A172 (cell line): ENCODE data around the gene NRCAM. TPM values are rescaled to one million over a fixed set of nuclear protein-coding genes. Genes with fewer than 3 reads are reported as not detected.
"Not testable (repeated sequence)": the region's sequence is repeated elsewhere in the genome, so short reads cannot be mapped to it uniquely, and the experiment has no call there.

Experiments used
- DNase-seq: peaks from one replicate; pipeline ENCODE4 v3.0.0-alpha.2; 2015; ENCODE audit warnings: low spot score
- total RNA-seq: library from RNA; depleted of rRNA; stranded (reverse); fragments of >200 nt; shearing (Covaris generic); gene quantifications from 2 replicates; pipeline ENCODE4 v1.2.3, GENCODE V29; 2014

The NRCAM gene
- total RNA-seq, 1 experiment from 2014 or later: 0.16 TPM

GRCh38 chr7:108282427-108282996 is 173.7 kb downstream of the NRCAM start:
- DNase-seq: no peak

- no peak for DNase-seq
Observed at GRCh38 chr7:108280136-108280535, 176.1 kb downstream of the NRCAM start.

DNA sequence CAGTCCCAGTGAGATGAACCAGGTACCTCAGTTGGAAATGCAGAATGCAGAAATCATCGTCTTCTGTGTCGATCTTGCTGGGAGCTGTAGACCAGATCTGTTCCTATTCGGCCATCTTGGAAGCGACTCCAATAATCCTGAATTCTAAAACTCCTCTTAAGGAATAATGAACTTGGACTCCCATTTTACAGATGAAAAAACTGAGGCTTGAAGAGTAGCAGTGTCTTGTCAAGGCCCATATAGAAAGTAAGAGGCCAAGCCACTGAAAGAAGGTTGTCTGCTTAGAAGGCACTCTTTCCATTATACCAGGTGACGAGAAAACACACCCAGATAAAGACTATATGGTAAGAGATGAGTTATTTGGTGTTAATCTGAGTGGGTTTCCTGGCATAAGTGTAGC is 177.5 kb downstream of the NRCAM start:
- no peak for DNase-seq

GRCh38 chr7:108278281-108278680 is 178.0 kb downstream of the NRCAM start:
- no peak for DNase-seq

DNA sequence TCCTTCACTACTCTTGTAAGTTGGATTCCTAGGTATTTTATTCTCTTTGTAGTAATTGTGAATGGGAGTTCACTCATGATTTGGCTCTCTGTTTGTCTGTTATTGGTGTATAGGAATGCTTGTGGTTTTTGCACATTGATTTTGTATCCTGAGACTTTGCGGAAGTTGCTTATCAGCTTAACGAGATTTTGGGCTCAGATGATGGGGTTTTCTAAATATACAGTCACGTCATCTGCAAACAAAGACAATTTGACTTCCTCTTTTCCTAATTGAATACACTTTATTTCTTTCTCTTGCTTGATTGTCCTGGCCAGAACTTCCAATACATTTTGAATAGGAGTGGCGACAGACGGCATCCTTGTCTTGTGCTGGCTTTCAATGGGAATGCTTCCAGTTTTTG is 181.8 kb downstream of the NRCAM start:
- DNase-seq: not testable (repeated sequence)

DNA sequence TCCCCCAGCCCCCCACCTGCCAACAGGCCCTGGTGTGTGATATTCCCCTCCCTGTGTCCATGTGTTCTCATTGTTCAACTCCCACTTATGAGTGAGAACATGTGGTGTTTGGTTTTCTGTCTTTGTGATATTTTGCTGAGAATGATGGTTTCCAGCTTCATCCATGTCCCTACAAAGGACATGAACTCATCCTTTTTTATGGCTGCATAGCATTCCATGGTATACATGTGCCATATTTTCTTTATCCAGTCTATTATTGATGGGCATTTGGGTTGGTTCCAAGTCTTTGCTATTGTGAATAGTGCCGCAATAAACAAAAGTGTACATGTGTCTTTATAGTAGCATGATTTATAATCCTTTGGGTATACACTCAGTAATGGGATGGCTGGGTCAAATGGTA is 183.3 kb downstream of the NRCAM start:
- DNase-seq: not testable (repeated sequence)

DNA sequence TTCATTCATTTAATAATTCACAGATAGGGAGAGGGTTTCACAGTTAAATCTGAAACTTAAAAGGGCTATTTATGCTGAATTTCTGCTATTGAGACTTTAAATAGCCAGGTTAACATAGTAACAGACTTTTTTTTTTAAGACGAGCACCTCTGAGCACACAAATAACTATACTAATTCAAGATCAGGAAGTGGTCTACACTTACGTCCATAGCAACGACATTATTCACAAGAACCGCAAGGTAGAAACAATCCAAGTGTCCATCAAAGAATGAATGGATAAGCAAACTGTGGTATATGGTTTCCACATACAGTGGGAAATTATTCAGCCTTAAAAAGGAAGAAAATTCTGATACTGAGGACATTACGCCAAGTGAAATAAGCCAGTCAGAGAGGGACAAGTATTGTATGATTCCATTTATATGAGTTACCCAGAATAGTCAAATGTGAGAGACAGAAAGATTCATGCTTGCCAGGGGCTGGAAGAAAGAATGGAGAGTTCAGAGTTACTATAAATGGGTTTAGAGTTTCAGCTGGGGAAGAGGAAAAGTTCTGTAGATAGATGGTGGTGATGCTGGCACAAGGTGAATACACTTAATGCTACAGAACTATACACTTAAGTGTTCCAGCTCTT is 185.7 kb downstream of the NRCAM start:
- no peak for DNase-seq

DNA sequence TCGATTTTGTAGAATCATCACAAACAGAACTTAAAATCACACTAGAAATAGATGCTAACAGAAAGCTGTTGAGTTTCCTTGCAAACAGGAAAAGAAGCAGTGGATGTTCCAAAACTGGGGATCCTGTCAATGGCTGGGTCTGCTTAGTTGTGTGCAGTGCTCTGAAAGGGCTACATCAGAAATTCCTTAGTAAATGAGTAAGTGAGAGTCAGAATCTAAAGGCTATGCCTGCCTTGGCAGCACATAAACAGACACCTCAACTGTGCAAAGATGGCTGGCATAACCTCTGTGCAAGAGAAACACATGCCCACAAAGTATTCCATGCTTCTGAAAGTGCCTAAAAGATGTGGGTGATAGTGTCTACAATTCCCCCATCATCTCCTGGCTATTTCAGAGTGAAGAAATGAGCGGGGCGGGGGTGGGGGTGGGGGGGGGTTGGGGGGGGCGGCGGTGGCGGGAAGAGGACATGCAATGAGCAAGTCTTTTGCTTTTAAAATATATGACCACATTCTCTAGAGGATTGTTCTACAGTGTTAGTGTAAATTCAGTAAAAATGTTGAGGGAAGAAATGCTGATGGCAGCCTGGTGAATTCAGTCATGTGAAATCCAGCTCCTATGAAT is 187.9 kb downstream of the NRCAM start:
- DNase-seq: no peak

- no peak for DNase-seq
Observed at GRCh38 chr7:108267615-108268014, 188.6 kb downstream of the NRCAM start.

DNA sequence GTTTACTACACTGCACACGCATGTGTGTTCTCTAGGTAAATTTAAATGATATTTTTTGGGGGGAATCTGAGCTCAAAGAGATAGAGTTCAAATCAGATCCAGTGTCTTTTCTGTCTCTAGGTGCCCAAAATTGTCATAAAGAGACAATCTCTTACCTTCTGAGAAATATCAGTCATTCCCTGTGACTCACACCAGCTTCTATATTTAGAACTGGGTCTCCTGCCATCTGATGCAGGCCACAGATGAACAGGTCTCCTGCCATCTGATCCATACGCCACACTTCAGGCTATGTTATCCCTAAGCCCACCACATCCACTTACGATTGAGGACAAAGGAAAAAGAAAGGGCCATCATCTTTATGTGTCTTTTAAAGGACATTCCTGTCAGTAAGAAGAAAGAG is 189.7 kb downstream of the NRCAM start:
- DNase-seq: no peak

DNA sequence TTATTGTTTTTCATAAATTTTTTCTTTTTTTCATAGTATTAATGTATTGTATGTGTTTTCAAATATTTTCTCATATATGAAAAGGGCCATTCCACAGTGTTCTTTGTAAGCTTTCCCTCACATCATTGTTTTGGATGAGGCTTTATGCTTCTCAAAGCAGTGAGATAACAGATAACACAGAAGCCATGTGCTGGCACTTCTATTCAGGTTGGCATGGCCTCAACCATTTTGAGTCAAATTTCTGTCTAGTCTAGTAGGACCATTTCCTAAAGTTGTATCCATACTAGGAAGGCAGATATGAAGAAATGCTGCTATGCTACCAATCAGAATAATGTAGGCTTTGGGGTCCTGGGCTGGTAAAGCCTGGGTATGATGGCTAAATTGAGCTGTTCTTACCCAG is 190.2 kb downstream of the NRCAM start:
- DNase-seq: no peak

GRCh38 chr7:108265007-108265406 is 191.2 kb downstream of the NRCAM start:
- no peak for DNase-seq

DNA sequence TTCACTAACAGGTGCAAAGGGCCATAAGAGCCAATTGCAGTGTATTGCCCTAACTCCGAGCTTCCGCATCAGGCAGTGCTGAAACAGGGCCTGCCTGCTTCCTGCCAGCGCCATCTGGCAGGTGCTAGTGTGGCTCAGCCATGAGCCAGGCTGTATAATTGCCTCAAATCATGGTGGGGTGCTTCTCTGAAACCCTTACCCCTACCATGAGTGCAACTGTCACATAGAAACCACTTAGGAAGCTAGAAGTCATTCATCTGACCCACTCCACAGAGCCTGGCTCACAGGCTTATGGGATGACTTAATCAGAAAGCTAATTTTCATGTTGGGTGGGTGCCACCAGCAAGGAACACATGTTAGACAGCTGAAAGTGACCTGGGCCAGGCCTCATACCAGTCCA is 192.8 kb downstream of the NRCAM start:
- DNase-seq: no peak

- no peak for DNase-seq
Observed at GRCh38 chr7:108261560-108262255, 194.5 kb downstream of the NRCAM start.

- DNase-seq: not testable (repeated sequence)
Observed at GRCh38 chr7:108259447-108259846, 196.8 kb downstream of the NRCAM start.

GRCh38 chr7:108257954-108258353 is 198.3 kb downstream of the NRCAM start:
- DNase-seq: no peak

DNA sequence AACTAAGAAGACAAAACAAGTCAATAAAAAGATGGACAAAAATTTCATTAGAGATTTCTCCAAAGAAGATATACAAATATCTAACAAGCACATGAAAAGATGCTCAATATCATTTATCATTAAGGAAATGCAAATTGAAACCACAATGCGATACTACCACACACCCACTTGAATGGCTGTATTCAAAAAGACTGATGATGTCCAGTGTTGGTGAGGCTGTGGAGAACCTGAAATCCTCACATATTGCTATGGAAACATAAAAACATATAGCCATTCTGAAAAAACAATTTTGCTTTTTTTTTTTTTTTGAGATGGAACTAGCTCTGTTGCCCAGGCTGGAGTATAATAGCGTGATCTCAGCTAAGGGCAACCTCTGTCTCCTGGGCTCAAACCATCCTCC is 202.0 kb downstream of the NRCAM start:
- no peak for DNase-seq

DNA sequence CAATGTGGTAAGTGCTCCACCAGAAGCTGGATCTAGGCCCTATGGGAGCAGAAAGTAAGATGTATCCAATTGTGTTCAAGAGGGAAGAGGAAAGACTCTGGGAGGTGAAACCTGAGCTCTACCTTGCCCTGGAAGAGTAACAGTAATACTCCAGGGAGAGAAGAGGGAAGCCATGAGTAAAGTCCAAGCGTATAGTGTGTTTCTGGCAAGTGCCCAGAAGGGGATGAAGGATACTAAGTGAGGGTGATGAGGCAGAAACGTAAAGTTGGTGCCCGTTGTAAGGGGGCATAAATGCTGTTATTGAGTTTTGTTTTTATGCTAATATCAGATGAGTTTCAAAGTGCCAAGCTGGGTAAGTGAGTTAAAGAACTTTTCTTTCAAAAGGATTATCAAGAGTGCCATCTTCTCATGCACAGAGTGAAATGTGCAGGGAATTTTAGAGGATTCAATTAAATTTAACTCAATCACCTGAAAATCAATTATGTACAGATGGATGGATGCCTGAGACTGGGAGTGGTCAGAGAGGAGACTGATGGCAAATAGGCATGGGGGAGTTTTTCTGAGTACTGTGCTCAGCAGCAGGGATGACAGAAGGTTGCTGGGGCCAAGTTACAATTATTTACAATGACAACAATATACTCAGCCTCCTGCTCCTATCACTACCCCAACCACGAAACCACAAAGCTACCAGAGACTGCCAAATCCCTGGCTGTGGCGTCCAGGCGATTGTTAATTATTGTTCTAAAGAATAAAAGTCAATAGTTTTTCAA is 202.8 kb downstream of the NRCAM start:
- DNase-seq: no peak

DNA sequence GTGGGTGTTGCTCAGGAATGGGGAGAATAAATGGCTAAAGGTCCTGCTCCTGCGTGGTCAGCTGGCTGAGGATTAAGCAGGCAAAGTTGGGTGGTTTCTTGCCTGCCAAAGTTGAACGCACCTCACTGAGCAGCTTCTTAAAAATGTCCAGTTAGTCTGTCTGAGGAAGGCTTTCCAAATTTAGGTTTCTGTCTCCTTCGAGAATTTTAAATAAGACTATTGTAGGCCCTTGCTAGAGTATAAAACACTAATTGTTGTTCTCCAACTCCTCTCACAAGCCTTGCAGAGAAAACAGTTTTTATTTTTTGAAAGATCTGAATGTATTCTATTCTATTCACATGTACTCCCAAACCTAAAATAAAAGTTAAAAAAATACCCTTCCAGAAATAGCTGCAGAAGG is 204.1 kb downstream of the NRCAM start:
- no peak for DNase-seq

DNA sequence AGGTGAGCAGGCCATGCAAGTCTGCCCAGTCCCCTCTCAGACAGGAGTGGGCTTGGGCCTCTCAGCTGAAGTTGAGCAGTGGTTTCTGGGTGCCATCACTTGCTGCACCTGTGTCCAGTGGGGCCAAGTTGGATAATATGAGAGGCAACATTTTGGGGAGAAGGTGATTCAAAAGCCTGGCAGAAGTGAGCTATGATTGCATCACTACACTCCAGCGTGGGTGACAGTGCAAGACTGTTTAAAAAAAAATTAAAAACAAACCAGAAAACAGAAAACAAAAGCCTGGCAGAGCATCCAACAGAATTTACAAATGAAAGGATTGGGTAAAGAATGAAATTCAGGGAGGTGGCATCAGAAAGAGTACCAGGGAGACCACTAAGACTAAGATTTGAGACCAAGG is 204.5 kb downstream of the NRCAM start:
- DNase-seq: no peak

DNA sequence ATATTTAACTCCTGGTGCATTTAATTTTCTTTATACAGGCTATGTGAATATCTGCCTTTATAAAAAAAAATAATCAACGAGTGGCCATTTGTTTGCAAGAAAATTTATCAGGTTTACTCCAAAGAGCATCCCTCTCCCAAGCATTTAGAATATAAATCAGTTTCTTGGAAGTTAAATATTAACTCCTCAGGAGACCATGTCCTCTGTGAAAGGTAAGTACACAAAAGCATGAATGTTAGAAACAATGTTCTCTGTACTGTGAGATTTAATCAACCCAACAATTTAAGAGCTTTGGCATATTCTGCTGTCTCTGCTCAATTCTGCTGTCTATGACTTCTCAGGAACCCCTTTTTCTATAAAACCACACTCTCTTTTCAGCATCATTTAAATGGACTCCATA is 206.8 kb downstream of the NRCAM start:
- no peak for DNase-seq

GRCh38 chr7:108248821-108249220 is 207.4 kb downstream of the NRCAM start:
- DNase-seq: no peak
